ENCODE data around the gene DST.

DST gene

DNA sequence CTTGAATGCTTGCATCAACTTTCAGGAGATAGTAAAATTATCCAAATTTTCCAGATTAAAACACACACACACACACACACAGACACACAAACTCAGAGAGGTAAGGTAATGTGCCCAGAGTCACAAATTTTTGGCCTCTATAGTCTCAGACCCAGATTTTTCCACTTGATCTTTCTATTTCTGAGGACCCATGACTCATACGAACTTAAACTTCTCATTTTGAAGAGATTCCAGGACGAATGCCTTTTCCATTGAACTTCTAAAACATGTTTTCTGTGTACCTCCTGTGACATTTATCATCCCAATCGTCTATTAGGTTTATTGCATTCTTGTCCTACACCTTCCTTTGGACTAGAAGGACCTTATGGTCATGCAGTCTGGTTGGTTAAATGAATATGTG, 222.4 kb downstream of the DST start:
- CTCF ChIA-PET = no interaction called here
- TF ChIP-seq, protein P1, sequence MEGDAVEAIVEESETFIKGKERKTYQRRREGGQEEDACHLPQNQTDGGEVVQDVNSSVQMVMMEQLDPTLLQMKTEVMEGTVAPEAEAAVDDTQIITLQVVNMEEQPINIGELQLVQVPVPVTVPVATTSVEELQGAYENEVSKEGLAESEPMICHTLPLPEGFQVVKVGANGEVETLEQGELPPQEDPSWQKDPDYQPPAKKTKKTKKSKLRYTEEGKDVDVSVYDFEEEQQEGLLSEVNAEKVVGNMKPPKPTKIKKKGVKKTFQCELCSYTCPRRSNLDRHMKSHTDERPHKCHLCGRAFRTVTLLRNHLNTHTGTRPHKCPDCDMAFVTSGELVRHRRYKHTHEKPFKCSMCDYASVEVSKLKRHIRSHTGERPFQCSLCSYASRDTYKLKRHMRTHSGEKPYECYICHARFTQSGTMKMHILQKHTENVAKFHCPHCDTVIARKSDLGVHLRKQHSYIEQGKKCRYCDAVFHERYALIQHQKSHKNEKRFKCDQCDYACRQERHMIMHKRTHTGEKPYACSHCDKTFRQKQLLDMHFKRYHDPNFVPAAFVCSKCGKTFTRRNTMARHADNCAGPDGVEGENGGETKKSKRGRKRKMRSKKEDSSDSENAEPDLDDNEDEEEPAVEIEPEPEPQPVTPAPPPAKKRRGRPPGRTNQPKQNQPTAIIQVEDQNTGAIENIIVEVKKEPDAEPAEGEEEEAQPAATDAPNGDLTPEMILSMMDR (IDR thresholded peaks at IDR 0.05; ENCODE audit: control extremely low read depth, extremely low read depth, low read depth, missing control alignments) = no peak
- DNase-seq (ENCODE audit: extremely low spot score) = no peak
- POLR2A ChIA-PET = no interaction called here

DNA sequence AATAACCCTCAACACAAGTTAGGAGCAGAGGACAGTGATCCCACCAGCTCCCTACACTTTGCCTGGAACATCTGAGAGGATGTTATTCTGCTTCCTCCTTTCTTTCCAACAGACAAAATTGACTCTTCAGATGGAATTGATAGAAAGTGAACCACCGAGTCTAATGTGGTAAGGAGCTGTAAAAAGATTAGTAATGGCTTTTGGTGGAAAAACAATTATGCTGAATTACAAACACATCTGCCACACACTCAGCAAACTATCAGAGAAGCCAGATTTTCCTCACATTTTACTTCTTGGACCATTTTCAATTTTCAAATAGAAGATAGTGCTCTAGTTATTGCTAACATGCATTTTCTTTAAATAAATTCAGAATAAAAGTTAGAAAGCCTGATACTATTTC, 223.5 kb downstream of the DST start:
- CTCF ChIA-PET = no interaction called here
- DNase-seq (ENCODE audit: extremely low spot score) = no peak
- POLR2A ChIA-PET = no interaction called here
- TF ChIP-seq, protein P1 (IDR thresholded peaks at IDR 0.05; ENCODE audit: control extremely low read depth, extremely low read depth, low read depth, missing control alignments) = no peak

DNA sequence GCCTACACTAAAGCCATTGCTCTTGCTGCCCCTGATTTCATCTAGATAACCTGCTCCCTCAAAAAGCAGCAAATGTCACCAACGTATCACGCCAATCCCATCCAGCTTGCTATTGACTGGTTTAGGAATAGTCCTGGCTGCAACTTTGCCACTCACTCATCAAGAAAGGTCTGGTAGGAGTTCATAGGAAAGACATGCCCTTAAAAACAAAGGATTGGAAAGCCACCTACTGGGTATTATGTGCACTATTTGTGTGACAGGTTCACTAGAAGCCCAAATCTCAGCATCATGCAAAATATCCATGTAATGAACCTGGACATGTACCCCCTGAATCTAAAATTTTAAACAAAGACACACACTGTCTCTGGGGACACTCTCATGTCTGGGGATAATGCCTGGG, 224.9 kb downstream of the DST start:
- TF ChIP-seq, protein P1 (IDR thresholded peaks at IDR 0.05; ENCODE audit: control extremely low read depth, extremely low read depth, low read depth, missing control alignments) = no peak
- ChIA-PET POLR2A (no interaction called here), CTCF (interaction anchor here (0.9 to 1.7 kb wide), 8 partner anchors 11 to 177 kb away, joined by 3 to 7 read pairs (median 4); no protein-coding TSS in a partner anchor)
- DNase-seq (ENCODE audit: extremely low spot score) = no peak

DNA sequence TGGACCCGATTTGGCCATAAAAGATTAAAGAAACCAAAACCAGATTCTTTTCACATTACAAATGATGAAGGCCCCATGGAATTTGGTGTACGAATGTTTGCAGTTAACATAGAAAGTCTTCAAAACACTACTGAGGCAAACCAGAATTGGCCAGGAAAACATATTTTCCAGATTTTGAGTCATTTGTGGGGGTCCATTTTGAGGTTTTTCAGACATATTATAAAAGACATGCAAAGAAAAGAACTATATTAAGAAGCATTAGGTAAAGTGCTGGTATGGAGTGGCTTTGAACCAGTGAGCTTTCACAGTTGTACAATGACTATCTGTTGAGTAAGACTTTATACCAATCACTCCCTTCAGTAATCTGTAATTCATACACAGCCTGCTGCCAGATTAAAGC, 226.4 kb downstream of the DST start:
- POLR2A ChIA-PET = no interaction called here
- TF ChIP-seq, protein P1 (IDR thresholded peaks at IDR 0.05; ENCODE audit: control extremely low read depth, extremely low read depth, low read depth, missing control alignments) = no peak
- CTCF ChIA-PET = interaction anchor here (1.1 to 2.0 kb wide), 2 partner anchors 37 to 225 kb away, joined by 4 to 6 read pairs; no protein-coding TSS in a partner anchor
- DNase-seq (ENCODE audit: extremely low spot score) = no peak

DNA sequence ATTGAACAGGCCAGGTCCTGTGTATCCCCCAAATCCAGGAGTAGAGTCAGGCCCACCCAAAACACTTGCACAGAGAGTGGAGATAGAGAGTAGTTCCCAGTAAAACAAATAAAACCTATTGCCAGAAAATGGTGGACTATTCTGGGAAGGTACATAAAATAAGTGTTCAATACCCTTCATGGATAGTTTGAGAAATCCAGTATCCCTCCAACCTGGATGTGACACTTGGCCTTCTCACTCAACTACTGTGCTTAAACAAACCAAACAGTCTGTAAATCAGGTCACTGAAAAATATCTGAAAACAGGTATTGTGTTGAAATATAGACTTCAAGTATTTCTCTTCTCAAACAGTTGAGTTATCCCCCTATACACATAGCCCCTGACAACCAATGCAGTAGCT, 233.7 kb downstream of the DST start:
- POLR2A ChIA-PET = no interaction called here

More for the DNA sequence above, 233.7 kb downstream of the DST start:
- TF ChIP-seq, protein P1 (IDR thresholded peaks at IDR 0.05; ENCODE audit: control extremely low read depth, extremely low read depth, low read depth, missing control alignments) = no peak
- no peak for DNase-seq (ENCODE audit: extremely low spot score)
- CTCF ChIA-PET = interaction anchor here (0.7 to 1.4 kb wide), 4 partner anchors 15 to 184 kb away, joined by 3 to 4 read pairs (median 3); no protein-coding TSS in a partner anchor
